ENCODE measurements around the gene GTF3C1. TPM values are rescaled to one million over a fixed set of nuclear protein-coding genes. Genes with fewer than 3 reads are reported as not detected.

The GTF3C1 gene
- total and polyA plus RNA-seq, 3 donors from 2014 or later: 85.7 to 154 (median 129) TPM

DNA sequence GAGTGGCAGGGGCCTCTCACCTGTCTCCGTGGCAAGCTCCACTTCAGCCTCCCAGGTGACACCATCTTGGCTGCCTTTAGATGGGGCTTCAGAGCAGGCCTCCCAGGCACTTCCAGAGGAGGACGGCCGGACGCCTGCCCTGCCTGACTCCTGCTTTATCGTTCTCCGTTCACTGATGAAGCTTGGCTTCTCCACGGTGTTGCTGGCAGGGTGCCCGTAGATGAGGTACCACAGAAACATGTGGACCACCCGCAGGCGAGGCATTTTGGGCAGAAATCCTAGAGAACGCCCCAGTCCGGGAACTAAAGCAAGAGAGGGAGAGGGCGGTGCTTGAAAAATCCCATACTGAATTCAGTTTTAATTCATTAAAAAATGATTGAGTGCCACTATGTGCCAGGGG lies 54.5 kb downstream of the GTF3C1 start:
- 72 to 74% methylated on average over 13 of the region's 13 CpGs for WGBS, 2 donors
- intact Hi-C loops (cut with DNase I; ENCODE audit: low total_unique reads): no loop called here
- no peak for TF ChIP-seq POLR2A (IDR thresholded peaks at IDR 0.05)
- TF ChIP-seq, protein P1, sequence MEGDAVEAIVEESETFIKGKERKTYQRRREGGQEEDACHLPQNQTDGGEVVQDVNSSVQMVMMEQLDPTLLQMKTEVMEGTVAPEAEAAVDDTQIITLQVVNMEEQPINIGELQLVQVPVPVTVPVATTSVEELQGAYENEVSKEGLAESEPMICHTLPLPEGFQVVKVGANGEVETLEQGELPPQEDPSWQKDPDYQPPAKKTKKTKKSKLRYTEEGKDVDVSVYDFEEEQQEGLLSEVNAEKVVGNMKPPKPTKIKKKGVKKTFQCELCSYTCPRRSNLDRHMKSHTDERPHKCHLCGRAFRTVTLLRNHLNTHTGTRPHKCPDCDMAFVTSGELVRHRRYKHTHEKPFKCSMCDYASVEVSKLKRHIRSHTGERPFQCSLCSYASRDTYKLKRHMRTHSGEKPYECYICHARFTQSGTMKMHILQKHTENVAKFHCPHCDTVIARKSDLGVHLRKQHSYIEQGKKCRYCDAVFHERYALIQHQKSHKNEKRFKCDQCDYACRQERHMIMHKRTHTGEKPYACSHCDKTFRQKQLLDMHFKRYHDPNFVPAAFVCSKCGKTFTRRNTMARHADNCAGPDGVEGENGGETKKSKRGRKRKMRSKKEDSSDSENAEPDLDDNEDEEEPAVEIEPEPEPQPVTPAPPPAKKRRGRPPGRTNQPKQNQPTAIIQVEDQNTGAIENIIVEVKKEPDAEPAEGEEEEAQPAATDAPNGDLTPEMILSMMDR (IDR thresholded peaks at IDR 0.05): no peak
- Histone ChIP-seq H3K27me3 (no peaks in the 10 kb centered on the region), H3K9me3 (no peaks in the 10 kb centered on the region), H3K4me3 (no peak overlapping the region), H3K27ac (no peak overlapping the region), H3K36me3 (ENCODE audit: low read depth, missing control alignments) (no peaks in the 10 kb centered on the region), H3K4me1 (no peaks in the 10 kb centered on the region)
- peak; percentile 53 for DNase-seq

DNA sequence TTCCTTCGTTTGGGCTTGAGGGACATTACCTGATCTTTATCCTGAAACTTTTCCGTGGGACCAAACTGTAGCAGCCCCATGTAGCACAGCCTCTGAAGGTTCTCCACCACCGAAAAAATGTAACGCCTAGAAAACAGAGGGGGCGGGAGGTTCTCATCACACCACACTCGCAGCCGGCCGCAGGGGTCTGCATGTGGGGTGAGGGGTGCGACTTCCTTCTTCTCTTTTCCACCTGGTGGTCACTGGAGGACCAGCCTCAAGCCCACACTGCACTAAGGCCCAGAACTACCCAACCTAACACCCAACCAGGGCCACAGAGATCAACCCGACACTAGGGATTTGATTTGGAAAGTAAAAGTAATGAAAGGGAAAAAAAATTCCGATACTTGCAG lies 57.1 kb downstream of the GTF3C1 start:
- Histone ChIP-seq H3K36me3 (ENCODE audit: low read depth, missing control alignments) (no peaks in the 10 kb centered on the region), H3K9me3 (no peaks in the 10 kb centered on the region), H3K27ac (no peak overlapping the region), H3K4me3 (no peak overlapping the region), H3K4me1 (no peaks in the 10 kb centered on the region), H3K27me3 (no peaks in the 10 kb centered on the region)
- DNase-seq: no peak
- 88 to 91% methylated on average over 11 of the region's 11 CpGs for WGBS, 2 donors
- intact Hi-C loops (cut with DNase I; ENCODE audit: low total_unique reads): no loop called here
- TF ChIP-seq POLR2A (IDR thresholded peaks at IDR 0.05): no peak
- TF ChIP-seq, protein P1 (IDR thresholded peaks at IDR 0.05): no peak

DNA sequence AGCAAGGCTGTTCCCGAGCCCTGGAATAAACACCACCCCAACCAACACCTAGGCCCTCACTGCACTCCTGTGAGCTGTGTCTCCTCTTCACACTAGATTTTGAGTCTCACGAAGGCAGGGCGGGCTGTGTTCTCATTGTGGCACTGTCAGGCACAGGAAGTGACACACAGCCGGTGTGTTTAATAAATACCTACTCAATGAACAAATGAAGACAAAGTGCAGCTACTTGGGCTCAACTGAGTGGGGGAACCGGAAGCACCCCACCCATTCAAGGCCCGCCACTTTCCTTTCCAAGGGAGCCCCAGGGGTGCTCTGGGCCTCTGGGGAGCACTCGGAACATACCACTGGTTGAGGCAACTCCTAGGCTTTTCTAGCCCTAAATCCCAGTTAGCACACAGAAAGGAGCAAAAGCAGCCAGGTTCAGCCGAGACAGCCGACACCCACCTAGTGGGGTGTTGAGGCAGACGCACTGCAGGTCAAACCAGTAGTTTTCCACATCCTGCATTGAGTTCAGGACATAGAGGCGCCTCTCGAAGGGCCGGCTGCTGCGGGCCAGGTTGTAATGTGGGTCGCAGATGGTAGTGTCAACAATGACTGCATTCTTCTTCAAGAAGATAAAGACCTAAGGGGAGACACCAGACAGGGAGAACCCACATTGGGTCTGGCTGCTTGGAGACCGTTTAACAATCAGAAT lies 57.7 kb downstream of the GTF3C1 start:
- TF ChIP-seq POLR2A (IDR thresholded peaks at IDR 0.05): no peak
- TF ChIP-seq, protein P1 (IDR thresholded peaks at IDR 0.05): no peak
- no peak overlapping the region for H3K4me3 ChIP-seq
- no peak overlapping the region for H3K27ac ChIP-seq
- 83 to 92% methylated on average over 16 of the region's 16 CpGs for WGBS, 2 donors
- H3K36me3 ChIP-seq (ENCODE audit: low read depth, missing control alignments): no peaks in the 10 kb centered on the region
- no peaks in the 10 kb centered on the region for H3K9me3 ChIP-seq
- intact Hi-C loops (cut with DNase I; ENCODE audit: low total_unique reads): no loop called here
- no peak for DNase-seq
- H3K27me3 ChIP-seq: no peaks in the 10 kb centered on the region
- H3K4me1 ChIP-seq: no peaks in the 10 kb centered on the region

DNA sequence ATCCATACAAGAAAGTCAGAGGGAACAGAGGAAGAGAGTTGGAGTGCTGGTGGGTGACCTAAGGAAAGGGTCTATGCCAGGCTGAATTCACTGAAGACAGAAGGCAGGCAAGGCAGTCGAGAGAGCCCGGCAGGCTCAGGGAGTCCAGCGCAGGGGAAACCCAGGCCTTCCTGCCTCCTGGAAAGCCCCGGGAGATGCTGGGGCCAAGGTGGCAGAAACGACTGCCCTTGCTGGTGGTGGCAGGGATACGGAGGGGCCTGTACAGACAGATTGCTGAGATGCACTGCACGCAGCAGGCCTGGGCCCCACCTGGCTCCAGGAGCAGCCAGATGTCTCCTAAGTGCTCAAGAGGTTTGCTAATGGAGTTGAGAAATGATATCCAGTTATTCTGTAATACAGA lies 59.8 kb downstream of the GTF3C1 start:
- Histone ChIP-seq H3K4me1 (no peaks in the 10 kb centered on the region), H3K4me3 (no peak overlapping the region), H3K9me3 (no peaks in the 10 kb centered on the region), H3K27me3 (no peaks in the 10 kb centered on the region), H3K36me3 (ENCODE audit: low read depth, missing control alignments) (no peaks in the 10 kb centered on the region), H3K27ac (no peak overlapping the region)
- intact Hi-C loops (cut with DNase I; ENCODE audit: low total_unique reads): no loop called here
- DNase-seq: no peak
- 88 to 91% methylated on average over 7 of the region's 7 CpGs for WGBS, 2 donors
- TF ChIP-seq, protein P1 (IDR thresholded peaks at IDR 0.05): no peak
- TF ChIP-seq POLR2A (IDR thresholded peaks at IDR 0.05): no peak

DNA sequence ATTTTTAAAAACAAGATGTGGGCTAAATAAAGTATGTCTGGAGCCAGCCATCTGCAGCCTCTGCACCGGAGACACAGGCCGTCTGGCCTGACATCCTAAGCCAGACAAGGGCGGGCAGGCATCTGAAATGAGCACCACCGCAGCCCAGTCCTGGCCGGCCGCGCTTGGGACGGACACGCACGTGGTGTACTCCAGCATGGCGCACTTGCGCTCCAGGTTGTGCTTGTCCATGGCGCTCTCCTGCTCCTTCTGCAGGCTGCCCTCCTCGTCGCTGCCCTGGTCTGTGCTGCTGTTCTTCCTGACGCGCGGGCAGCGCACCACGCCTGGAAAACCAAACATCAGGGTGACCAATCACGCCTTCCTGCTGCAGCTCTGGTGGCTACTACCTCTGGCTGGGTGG lies 60.3 kb downstream of the GTF3C1 start:
- intact Hi-C loops (cut with DNase I; ENCODE audit: low total_unique reads): no loop called here
- TF ChIP-seq, protein P1 (IDR thresholded peaks at IDR 0.05): no peak
- TF ChIP-seq POLR2A (IDR thresholded peaks at IDR 0.05): no peak
- H3K36me3 ChIP-seq (ENCODE audit: low read depth, missing control alignments): no peaks in the 10 kb centered on the region
- no peaks in the 10 kb centered on the region for H3K9me3 ChIP-seq
- 92 to 97% methylated on average over 21 of the region's 21 CpGs for WGBS, 2 donors
- no peak overlapping the region for H3K27ac ChIP-seq
- H3K4me1 ChIP-seq: no peaks in the 10 kb centered on the region
- H3K27me3 ChIP-seq: no peaks in the 10 kb centered on the region
- H3K4me3 ChIP-seq: no peak overlapping the region
- no peak for DNase-seq
